ENCODE results near the gene TSPAN18. TPM values are rescaled to one million over a fixed set of nuclear protein-coding genes. Genes with fewer than 3 reads are reported as not detected.

TSPAN18 gene
- total and polyA plus RNA-seq, 2 experiments from 2014 or later, result 6.0 to 10.6 TPM

DNA sequence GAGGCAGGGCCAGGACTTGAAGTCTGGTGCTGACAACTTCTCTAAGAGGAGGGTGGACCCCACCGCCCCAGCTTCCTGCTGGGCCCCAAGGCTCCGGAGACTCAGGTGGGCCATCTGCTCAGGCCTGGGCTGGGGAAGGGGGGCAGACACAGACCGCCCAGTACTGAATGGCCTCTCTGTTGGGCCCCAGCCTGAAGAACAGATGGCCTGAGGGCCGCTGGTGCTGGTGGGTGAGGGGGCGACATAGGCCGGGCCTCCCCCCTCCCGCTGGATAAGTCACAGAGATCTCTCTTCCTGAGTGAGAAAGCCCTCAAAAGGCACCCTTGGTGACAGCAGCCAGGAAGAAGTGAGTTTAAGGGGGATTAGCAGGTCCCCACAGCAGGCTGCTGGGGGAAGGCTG lies 236.4 kb downstream of the TSPAN18 start:
- H3F3A ChIP-seq (replicated peaks; ENCODE audit: low read depth), result peaks cover 8% of the 10 kb centered on the region
- Mint-ChIP-seq H3K36me3 (ENCODE audit: low read depth) (no peaks in the 10 kb centered on the region), H3K27me3 (ENCODE audit: insufficient read depth, low read depth, poor library complexity) (peaks cover 20% of the 10 kb centered on the region), H3K9me3 (no peaks in the 10 kb centered on the region; the same call in 2 of the 3 replicates), H3K4me1 (peaks cover 51% of the 10 kb centered on the region), H3K4me3 (no peak overlapping the region), H3K27ac (no peak overlapping the region)
- no peaks in the 10 kb centered on the region for H3K36me3 ChIP-seq (ENCODE audit: insufficient read depth)
- no peak overlapping the region for H3K27ac ChIP-seq (ENCODE audit: low read depth)
- no peaks in the 10 kb centered on the region for H3K79me2 ChIP-seq (replicated peaks; ENCODE audit: insufficient read depth)
- TF ChIP-seq CREB1 (CRISPR knock-in tag; IDR thresholded peaks at IDR 0.05; ENCODE audit: low read depth), result no peak
- TF ChIP-seq, protein P1, sequence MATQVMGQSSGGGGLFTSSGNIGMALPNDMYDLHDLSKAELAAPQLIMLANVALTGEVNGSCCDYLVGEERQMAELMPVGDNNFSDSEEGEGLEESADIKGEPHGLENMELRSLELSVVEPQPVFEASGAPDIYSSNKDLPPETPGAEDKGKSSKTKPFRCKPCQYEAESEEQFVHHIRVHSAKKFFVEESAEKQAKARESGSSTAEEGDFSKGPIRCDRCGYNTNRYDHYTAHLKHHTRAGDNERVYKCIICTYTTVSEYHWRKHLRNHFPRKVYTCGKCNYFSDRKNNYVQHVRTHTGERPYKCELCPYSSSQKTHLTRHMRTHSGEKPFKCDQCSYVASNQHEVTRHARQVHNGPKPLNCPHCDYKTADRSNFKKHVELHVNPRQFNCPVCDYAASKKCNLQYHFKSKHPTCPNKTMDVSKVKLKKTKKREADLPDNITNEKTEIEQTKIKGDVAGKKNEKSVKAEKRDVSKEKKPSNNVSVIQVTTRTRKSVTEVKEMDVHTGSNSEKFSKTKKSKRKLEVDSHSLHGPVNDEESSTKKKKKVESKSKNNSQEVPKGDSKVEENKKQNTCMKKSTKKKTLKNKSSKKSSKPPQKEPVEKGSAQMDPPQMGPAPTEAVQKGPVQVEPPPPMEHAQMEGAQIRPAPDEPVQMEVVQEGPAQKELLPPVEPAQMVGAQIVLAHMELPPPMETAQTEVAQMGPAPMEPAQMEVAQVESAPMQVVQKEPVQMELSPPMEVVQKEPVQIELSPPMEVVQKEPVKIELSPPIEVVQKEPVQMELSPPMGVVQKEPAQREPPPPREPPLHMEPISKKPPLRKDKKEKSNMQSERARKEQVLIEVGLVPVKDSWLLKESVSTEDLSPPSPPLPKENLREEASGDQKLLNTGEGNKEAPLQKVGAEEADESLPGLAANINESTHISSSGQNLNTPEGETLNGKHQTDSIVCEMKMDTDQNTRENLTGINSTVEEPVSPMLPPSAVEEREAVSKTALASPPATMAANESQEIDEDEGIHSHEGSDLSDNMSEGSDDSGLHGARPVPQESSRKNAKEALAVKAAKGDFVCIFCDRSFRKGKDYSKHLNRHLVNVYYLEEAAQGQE (IDR thresholded peaks at IDR 0.05; ENCODE audit: unreplicated experiment), result no peak
- no peak for TF ChIP-seq JUNB (IDR thresholded peaks at IDR 0.05; ENCODE audit: unreplicated experiment)
- TF ChIP-seq ZNF331 (CRISPR knock-in tag; IDR thresholded peaks at IDR 0.05; ENCODE audit: low read depth), result no peak
- TF ChIP-seq POLR2AphosphoS5 (IDR thresholded peaks at IDR 0.05; ENCODE audit: low read depth), result no peak
- no peak for TF ChIP-seq EZH2 (IDR thresholded peaks at IDR 0.05; ENCODE audit: low read depth, unreplicated experiment)
- TF ChIP-seq, protein P2, sequence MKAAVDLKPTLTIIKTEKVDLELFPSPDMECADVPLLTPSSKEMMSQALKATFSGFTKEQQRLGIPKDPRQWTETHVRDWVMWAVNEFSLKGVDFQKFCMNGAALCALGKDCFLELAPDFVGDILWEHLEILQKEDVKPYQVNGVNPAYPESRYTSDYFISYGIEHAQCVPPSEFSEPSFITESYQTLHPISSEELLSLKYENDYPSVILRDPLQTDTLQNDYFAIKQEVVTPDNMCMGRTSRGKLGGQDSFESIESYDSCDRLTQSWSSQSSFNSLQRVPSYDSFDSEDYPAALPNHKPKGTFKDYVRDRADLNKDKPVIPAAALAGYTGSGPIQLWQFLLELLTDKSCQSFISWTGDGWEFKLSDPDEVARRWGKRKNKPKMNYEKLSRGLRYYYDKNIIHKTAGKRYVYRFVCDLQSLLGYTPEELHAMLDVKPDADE (IDR thresholded peaks at IDR 0.05), result no peak
- no peak for TF ChIP-seq CTCF (conservative IDR thresholded peaks at IDR 0.05; ENCODE audit: low read depth in 2 of 2)
- TF ChIP-seq, protein P3, sequence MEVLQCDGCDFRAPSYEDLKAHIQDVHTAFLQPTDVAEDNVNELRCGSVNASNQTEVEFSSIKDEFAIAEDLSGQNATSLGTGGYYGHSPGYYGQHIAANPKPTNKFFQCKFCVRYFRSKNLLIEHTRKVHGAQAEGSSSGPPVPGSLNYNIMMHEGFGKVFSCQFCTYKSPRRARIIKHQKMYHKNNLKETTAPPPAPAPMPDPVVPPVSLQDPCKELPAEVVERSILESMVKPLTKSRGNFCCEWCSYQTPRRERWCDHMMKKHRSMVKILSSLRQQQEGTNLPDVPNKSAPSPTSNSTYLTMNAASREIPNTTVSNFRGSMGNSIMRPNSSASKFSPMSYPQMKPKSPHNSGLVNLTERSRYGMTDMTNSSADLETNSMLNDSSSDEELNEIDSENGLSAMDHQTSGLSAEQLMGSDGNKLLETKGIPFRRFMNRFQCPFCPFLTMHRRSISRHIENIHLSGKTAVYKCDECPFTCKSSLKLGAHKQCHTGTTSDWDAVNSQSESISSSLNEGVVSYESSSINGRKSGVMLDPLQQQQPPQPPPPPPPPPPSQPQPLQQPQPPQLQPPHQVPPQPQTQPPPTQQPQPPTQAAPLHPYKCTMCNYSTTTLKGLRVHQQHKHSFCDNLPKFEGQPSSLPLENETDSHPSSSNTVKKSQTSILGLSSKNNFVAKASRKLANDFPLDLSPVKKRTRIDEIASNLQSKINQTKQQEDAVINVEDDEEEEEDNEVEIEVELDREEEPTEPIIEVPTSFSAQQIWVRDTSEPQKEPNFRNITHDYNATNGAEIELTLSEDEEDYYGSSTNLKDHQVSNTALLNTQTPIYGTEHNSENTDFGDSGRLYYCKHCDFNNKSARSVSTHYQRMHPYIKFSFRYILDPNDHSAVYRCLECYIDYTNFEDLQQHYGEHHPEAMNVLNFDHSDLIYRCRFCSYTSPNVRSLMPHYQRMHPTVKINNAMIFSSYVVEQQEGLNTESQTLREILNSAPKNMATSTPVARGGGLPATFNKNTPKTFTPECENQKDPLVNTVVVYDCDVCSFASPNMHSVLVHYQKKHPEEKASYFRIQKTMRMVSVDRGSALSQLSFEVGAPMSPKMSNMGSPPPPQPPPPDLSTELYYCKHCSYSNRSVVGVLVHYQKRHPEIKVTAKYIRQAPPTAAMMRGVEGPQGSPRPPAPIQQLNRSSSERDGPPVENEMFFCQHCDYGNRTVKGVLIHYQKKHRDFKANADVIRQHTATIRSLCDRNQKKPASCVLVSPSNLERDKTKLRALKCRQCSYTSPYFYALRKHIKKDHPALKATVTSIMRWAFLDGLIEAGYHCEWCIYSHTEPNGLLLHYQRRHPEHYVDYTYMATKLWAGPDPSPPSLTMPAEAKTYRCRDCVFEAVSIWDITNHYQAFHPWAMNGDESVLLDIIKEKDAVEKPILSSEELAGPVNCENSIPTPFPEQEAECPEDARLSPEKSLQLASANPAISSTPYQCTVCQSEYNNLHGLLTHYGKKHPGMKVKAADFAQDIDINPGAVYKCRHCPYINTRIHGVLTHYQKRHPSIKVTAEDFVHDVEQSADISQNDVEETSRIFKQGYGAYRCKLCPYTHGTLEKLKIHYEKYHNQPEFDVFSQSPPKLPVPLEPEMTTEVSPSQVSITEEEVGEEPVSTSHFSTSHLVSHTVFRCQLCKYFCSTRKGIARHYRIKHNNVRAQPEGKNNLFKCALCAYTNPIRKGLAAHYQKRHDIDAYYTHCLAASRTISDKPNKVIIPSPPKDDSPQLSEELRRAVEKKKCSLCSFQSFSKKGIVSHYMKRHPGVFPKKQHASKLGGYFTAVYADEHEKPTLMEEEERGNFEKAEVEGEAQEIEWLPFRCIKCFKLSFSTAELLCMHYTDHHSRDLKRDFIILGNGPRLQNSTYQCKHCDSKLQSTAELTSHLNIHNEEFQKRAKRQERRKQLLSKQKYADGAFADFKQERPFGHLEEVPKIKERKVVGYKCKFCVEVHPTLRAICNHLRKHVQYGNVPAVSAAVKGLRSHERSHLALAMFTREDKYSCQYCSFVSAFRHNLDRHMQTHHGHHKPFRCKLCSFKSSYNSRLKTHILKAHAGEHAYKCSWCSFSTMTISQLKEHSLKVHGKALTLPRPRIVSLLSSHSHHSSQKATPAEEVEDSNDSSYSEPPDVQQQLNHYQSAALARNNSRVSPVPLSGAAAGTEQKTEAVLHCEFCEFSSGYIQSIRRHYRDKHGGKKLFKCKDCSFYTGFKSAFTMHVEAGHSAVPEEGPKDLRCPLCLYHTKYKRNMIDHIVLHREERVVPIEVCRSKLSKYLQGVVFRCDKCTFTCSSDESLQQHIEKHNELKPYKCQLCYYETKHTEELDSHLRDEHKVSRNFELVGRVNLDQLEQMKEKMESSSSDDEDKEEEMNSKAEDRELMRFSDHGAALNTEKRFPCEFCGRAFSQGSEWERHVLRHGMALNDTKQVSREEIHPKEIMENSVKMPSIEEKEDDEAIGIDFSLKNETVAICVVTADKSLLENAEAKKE (CRISPR knock-in tag; IDR thresholded peaks at IDR 0.05), result no peak
- TF ChIP-seq NANOG (IDR thresholded peaks at IDR 0.05; ENCODE audit: borderline replicate concordance), result no peak
- TF ChIP-seq EZH2phosphoT487 (IDR thresholded peaks at IDR 0.05; ENCODE audit: unreplicated experiment), result no peak
- no peak for TF ChIP-seq ZNF114 (CRISPR knock-in tag; IDR thresholded peaks at IDR 0.05)
- no peak for TF ChIP-seq STAT1 (IDR thresholded peaks at IDR 0.05; ENCODE audit: unreplicated experiment)
- DNase-seq (ENCODE audit: low spot score) (no peak), ATAC-seq (no peak)
- 0 out of 2 replicates have a peak overlapping the region, but pooled peaks have one; percentile 14 for H2AFZ ChIP-seq
- peaks cover 56% of the 10 kb centered on the region for H3K4me1 ChIP-seq (ENCODE audit: insufficient read depth)
- H3K27me3 ChIP-seq (ENCODE audit: insufficient read depth), result no peaks in the 10 kb centered on the region
- H3K4me2 ChIP-seq, result 0 out of 2 replicates have a peak overlapping the region, but pooled peaks have one; percentile 32
- no peaks in the 10 kb centered on the region for H4K20me1 ChIP-seq (replicated peaks; ENCODE audit: insufficient read depth)
- no peak overlapping the region for H3K4me3 ChIP-seq
- H3K9me2 ChIP-seq (ENCODE audit: insufficient read depth), result no peaks in the 10 kb centered on the region

Data from GM23338 (cell line).